OCI-LY3 (cell line): ENCODE measurements around the gene GALK2.

Source experiments
- H2AFZ ChIP-seq: fragments of 200-600, 300-600 bp; shearing (Covaris generic); 2 replicates; pipeline ENCODE4 v1.6.0; 2014; ENCODE audit warnings: antibody characterized with exemption, low read depth, low read length
- H3K27ac ChIP-seq: fragments of 200-600, 300-600 bp; sonication (generic); 2 replicates; pipeline ENCODE4 v1.5.1; 2014; ENCODE audit warnings: mild to moderate bottlenecking, low read length, moderate library complexity, mixed read lengths
- H3K27me3 ChIP-seq: fragments of 200-600, 300-600 bp; sonication (generic); 2 replicates; pipeline ENCODE4 v1.6.1; 2014; ENCODE audit warnings: low read depth, low read length, mixed read lengths
- H3K36me3 ChIP-seq: fragments of 200-600, 300-600 bp; sonication (generic); replicated peaks from 2 replicates; pipeline ENCODE3; 2014; ENCODE audit warnings: low read depth, low read length, mixed read lengths
- H3K4me1 ChIP-seq: fragments of 300-600, 200-600 bp; sonication (generic); 2 replicates; pipeline ENCODE4 v1.6.1; 2014; ENCODE audit warnings: low read length, mixed read lengths
- H3K4me2 ChIP-seq: fragments of 200-600, 300-600 bp; sonication (generic); 2 replicates; pipeline ENCODE4 v1.6.1; 2014; ENCODE audit warnings: low read length, mixed read lengths
- H3K4me3 ChIP-seq: fragments of 300-600, 200-600 bp; sonication (generic); 2 replicates; pipeline ENCODE4 v1.5.1; 2014; ENCODE audit warnings: antibody characterized with exemption, mild to moderate bottlenecking, low read length, moderate library complexity
- H3K79me2 ChIP-seq: fragments of 300-600, 200-600 bp; shearing (Covaris generic); 2 replicates; pipeline ENCODE4 v1.6.1; 2014; ENCODE audit warnings: mild to moderate bottlenecking, low read length, mixed read lengths
- H3K9ac ChIP-seq: fragments of 300-600, 200-600 bp; shearing (Covaris generic); 2 replicates; pipeline ENCODE4 v1.6.0; 2014; ENCODE audit warnings: mild to moderate bottlenecking, low read length, moderate library complexity
- H3K9me3 ChIP-seq: fragments of 200-600, 300-600 bp; shearing (Covaris generic); 2 replicates; pipeline ENCODE4 v1.6.1; 2014; ENCODE audit warnings: low read length, mixed read lengths; ENCODE audit not compliant: insufficient read depth
- H4K20me1 ChIP-seq: fragments of 200-600, 300-600 bp; sonication (generic); 2 replicates; pipeline ENCODE4 v1.6.1; 2016; ENCODE audit warnings: low read length, mixed read lengths; ENCODE audit not compliant: insufficient read depth
- CTCF ChIP-seq: fragments of 200-600, 300-600 bp; sonication (generic); IDR thresholded peaks from 2 replicates; pipeline ENCODE4 v1.5.1; 2014; ENCODE audit warnings: antibody characterized with exemption, low read length, low read depth
- EZH2phosphoT487 ChIP-seq: fragments of 200-600 bp; shearing (Covaris generic); IDR thresholded peaks from 2 replicates; pipeline ENCODE4 v1.6.1; 2018; ENCODE audit warnings: antibody characterized with exemption, mixed run types, low read depth

Gene GALK2

GRCh38 chr15:49124371-49124770 lies 45.7 kb upstream of the GALK2 start:
- no peak overlapping the region for H3K27ac ChIP-seq
- H3K36me3 ChIP-seq, result peaks cover 34% of the 10 kb centered on the region
- H3K4me3 ChIP-seq, result no peak overlapping the region
- H3K4me1 ChIP-seq, result no peaks in the 10 kb centered on the region
- no peak overlapping the region for H2AFZ ChIP-seq
- TF ChIP-seq EZH2phosphoT487, result no peak
- no peak for TF ChIP-seq CTCF
- no peaks in the 10 kb centered on the region for H3K27me3 ChIP-seq
- H3K9ac ChIP-seq, result no peak overlapping the region
- H3K9me3 ChIP-seq, result no peaks in the 10 kb centered on the region
- no peak overlapping the region for H3K4me2 ChIP-seq
- no peaks in the 10 kb centered on the region for H4K20me1 ChIP-seq
- no peaks in the 10 kb centered on the region for H3K79me2 ChIP-seq

- Histone ChIP-seq H3K4me3 (no peak overlapping the region), H3K27me3 (no peaks in the 10 kb centered on the region), H3K27ac (no peak overlapping the region), H4K20me1 (0 out of 2 replicates have a peak, but pooled peaks cover 2% of the 10 kb centered on the region), H2AFZ (no peak overlapping the region), H3K4me2 (no peak overlapping the region), H3K79me2 (no peaks in the 10 kb centered on the region), H3K9me3 (no peaks in the 10 kb centered on the region), H3K36me3 (peaks cover 61% of the 10 kb centered on the region), H3K4me1 (no peaks in the 10 kb centered on the region), H3K9ac (no peak overlapping the region)
- TF ChIP-seq CTCF, result no peak
- no peak for TF ChIP-seq EZH2phosphoT487
Observed at GRCh38 chr15:49131403-49131802, 38.6 kb upstream of the GALK2 start.

DNA sequence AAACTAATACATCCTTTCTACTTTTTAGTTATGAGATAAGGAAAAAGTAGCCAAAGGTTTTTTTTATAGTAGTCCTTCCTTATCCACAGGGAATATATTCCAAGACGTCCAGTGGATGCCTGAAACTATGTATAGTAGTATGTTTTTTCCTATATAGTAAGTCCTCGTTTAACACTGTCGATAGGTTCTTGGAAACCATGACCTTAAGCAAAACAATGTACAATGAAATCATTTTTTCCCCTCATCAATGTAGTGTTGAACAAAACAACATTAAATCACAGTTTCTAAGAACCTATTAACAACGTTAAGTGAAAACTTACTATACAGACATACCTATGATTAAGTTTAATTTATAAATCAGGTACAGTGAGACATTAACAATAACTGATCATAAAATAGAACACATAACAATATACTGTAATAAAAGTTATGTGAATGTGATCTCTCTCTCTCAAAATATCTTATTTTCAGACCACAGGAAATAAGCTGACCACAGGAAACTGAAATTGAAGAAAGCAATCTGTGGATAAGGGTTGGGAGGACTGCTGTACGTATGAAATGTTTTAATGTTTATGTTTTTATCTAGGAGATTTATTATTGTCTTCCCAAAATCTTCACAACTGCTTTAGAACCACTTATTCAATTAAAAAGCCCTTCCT lies 35.2 kb upstream of the GALK2 start:
- Histone ChIP-seq H3K4me1 (no peaks in the 10 kb centered on the region), H3K36me3 (peaks cover 59% of the 10 kb centered on the region), H2AFZ (no peak overlapping the region), H3K4me3 (no peak overlapping the region), H3K9ac (no peak overlapping the region), H4K20me1 (0 out of 2 replicates have a peak, but pooled peaks cover 2% of the 10 kb centered on the region), H3K79me2 (peaks cover 3% of the 10 kb centered on the region; the same call in 1 of the 2 replicates), H3K9me3 (no peaks in the 10 kb centered on the region), H3K4me2 (no peak overlapping the region), H3K27ac (no peak overlapping the region), H3K27me3 (no peaks in the 10 kb centered on the region)
- TF ChIP-seq EZH2phosphoT487 (no peak), CTCF (no peak)

- Histone ChIP-seq H3K9ac (no peak overlapping the region), H3K9me3 (no peaks in the 10 kb centered on the region), H2AFZ (no peak overlapping the region), H3K4me3 (no peak overlapping the region), H3K27me3 (no peaks in the 10 kb centered on the region), H3K4me2 (no peak overlapping the region), H3K36me3 (peaks cover 54% of the 10 kb centered on the region), H3K79me2 (peaks cover 6% of the 10 kb centered on the region), H3K27ac (no peak overlapping the region), H3K4me1 (no peaks in the 10 kb centered on the region), H4K20me1 (0 out of 2 replicates have a peak, but pooled peaks cover 2% of the 10 kb centered on the region)
- no peak for TF ChIP-seq CTCF
Observed at GRCh38 chr15:49135342-49135857, 34.6 kb upstream of the GALK2 start.
